ENCODE data around the gene OGFOD3.

Gene OGFOD3

DNA sequence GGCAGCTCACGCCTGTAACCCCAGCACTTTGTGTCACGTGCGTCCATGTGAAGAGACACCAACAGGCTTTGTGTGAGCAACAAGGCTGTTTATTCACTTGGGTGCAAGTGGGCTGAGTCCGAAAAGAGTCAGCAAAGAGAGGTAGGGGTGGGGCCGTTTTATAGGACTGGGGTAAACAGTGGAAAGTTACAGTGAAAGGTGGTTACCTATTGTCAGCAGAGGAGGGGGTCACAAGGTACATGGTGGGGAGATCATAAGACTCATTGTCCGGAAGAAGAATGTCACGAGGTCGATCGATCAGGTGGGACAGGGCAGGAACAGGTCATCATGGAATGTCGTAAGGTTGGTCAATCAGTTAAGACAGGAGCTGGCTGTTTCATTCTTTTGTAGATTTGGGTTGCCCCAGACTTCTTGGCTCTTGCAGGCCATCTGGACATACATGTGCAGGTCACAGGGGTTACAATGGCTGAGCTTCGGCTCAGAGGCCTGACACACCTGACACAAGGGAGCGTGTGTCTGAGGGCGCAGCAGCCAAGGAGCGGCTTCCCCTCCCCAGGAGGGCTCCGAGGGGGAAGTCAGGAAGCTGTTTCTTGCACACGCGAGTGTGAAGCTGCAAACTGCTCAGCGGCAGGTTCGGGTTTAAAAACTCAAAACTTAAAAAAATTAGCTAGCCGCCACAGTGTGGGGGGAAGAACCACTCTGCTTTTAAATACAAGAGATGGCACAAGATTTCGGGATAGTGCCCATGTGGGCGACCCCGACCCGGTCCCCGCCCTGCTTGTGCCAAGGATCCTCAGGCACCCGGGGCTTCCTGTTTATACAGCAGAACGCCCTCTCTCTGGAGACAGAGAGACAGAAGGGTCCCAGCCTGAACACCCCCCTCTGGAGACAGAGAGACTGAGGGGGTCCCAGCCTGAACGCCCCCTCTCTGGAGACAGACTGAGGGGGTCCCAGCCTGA is 71.8 kb downstream of the OGFOD3 start:
- TF ChIP-seq TARDBP (IDR thresholded peaks at IDR 0.05) (no peak), FOXM1 (IDR thresholded peaks at IDR 0.05; ENCODE audit: borderline replicate concordance) (no peak), ELF4 (IDR thresholded peaks at IDR 0.05) (no peak), NFRKB (IDR thresholded peaks at IDR 0.05) (no peak), FOXA1 (IDR thresholded peaks at IDR 0.05) (no peak)
- ChIA-PET POLR2A (no interaction called here), CTCF (interaction anchor here (0.6 kb wide), 1 partner anchor 421 kb away, joined by 6 read pairs; no protein-coding TSS in a partner anchor)

DNA sequence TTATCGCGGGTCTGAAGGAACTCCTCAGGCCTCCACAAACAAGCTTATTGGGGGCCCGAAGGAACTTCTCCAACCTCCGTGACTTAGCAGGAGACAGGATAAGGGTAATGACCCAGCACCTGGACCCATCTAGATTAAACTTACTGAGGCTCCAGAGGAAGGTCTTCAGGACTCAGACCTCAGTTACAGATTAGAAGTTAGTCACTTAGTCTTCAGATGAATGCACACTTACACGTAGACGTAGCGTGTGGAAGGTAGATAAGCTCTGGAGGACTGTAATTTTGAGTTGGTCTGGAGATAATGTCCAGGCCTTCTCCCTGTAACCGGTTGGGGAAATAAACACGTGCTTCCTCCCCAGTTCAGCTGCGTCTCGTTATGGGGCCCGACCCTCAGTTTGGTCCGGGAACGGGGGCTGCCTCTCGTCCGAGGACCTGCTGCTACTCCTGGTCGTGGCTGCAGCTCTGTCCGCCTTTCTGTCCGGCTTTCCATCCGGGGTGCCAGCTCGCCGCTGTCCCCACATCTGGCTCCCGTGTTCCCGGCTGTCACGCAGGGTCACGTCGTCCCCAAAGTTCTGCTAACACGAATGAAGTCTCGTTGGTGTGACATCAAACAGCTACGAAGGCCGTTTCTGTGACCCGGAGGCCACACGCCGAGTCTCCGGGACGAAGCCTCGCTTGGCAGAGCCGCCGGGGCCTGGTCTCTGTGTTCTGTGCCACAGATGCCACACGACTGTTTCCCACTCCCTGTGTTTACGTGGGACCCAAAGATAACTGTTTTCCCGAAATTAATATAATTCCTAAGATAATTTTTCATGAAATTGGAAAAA is 73.0 kb downstream of the OGFOD3 start:
- CTCF ChIA-PET: no interaction called here
- TF ChIP-seq LEF1 (IDR thresholded peaks at IDR 0.05; ENCODE audit: borderline replicate concordance): no peak
- TF ChIP-seq SP1 (IDR thresholded peaks at IDR 0.05): no peak
- TF ChIP-seq FOXK2 (IDR thresholded peaks at IDR 0.05): no peak
- no peak for TF ChIP-seq L3MBTL2 (conservative IDR thresholded peaks at IDR 0.05)
- no peak for TF ChIP-seq ZNF384 (IDR thresholded peaks at IDR 0.05)
- no peak for TF ChIP-seq FOXM1 (IDR thresholded peaks at IDR 0.05; ENCODE audit: borderline replicate concordance)
- no peak for TF ChIP-seq HDGF (IDR thresholded peaks at IDR 0.05; ENCODE audit: borderline replicate concordance)
- TF ChIP-seq ARNT (IDR thresholded peaks at IDR 0.05): no peak
- TF ChIP-seq FOXA1 (IDR thresholded peaks at IDR 0.05): no peak
- DNase-seq (ENCODE audit: extremely low spot score): no peak
- POLR2A ChIA-PET: interaction anchor here (1.3 kb wide), 1 partner anchor 13 kb away, joined by 3 read pairs; no protein-coding TSS in a partner anchor

More for the DNA sequence above, 71.8 kb downstream of the OGFOD3 start:
- DNase-seq (ENCODE audit: extremely low spot score): no peak

DNA sequence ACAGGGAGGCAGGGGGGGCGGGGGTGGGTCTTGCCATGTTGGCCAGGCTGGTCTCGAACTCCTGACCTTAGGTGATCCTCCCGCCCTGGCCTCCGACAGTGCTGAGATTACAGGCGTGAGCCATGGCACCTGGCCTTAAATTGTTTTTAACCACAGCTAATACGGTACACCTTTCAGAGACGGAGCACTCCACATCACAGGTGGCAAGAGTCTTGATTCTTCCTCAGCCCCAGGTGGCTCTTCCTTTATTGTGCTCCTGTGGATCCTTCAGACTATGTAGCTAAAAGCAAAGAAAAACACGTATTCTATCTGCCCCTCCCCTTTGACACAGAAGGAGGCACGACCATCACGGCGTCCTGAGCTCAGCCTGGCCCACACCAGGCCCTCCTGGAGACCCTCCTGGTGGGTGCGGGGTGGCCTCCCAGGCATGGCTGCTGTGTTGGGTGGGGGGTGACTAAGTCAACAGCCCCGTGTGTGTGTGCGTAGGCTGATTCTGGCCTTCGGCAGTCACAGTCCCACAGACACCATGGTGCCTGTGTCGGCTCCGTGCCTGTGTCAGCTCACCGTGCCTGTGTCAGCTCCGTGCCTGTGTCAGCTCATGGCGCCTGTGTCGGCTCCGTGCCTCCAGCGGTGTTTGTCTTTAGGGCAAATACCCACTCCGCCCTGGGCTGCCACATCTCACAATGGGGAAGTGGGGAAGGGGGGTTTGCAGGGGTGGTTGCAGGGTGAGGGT is 74.0 kb downstream of the OGFOD3 start:
- ChIA-PET POLR2A (interaction anchor here (1.3 kb wide), 1 partner anchor 14 kb away, joined by 3 read pairs; no protein-coding TSS in a partner anchor), CTCF (interaction anchor here (0.8 to 1.5 kb wide), 2 partner anchors 14 to 108 kb away, joined by 3 read pairs; no protein-coding TSS in a partner anchor)
- no peak for TF ChIP-seq TARDBP (IDR thresholded peaks at IDR 0.05)
- TF ChIP-seq L3MBTL2 (conservative IDR thresholded peaks at IDR 0.05): no peak
- no peak for DNase-seq (ENCODE audit: extremely low spot score)

DNA sequence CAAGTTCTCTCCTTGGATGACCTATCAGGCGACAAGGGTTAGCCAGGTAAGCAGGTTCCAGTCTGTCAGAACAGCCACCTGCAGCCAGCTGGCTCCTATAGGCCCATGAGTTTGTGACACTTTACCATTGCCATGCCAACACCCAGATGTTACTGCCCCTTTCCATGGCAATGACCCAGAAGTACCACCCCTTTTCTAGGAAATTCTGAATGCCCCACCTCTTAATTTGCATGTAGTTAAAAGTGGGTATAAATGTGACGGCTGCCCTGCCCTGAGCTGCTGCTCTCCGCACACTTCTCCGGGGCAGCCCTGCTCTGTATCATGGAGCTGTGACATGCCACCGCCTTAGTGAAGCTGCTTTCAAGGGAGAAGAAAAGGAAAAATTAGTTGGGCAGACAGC is 74.8 kb downstream of the OGFOD3 start:
- CTCF ChIA-PET: interaction anchor here (0.8 to 1.5 kb wide), 2 partner anchors 15 to 107 kb away, joined by 3 read pairs; no protein-coding TSS in a partner anchor
- no peak for DNase-seq (ENCODE audit: extremely low spot score)
- TF ChIP-seq BHLHE40 (IDR thresholded peaks at IDR 0.05; ENCODE audit: borderline replicate concordance): no peak
- TF ChIP-seq ELF4 (IDR thresholded peaks at IDR 0.05): no peak
- no peak for TF ChIP-seq FOXM1 (IDR thresholded peaks at IDR 0.05; ENCODE audit: borderline replicate concordance)
- no peak for TF ChIP-seq ZNF384 (IDR thresholded peaks at IDR 0.05)
- no peak for TF ChIP-seq L3MBTL2 (conservative IDR thresholded peaks at IDR 0.05)
- no peak for TF ChIP-seq HDGF (IDR thresholded peaks at IDR 0.05; ENCODE audit: borderline replicate concordance)
- TF ChIP-seq, protein P1, sequence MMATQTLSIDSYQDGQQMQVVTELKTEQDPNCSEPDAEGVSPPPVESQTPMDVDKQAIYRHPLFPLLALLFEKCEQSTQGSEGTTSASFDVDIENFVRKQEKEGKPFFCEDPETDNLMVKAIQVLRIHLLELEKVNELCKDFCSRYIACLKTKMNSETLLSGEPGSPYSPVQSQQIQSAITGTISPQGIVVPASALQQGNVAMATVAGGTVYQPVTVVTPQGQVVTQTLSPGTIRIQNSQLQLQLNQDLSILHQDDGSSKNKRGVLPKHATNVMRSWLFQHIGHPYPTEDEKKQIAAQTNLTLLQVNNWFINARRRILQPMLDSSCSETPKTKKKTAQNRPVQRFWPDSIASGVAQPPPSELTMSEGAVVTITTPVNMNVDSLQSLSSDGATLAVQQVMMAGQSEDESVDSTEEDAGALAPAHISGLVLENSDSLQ (IDR thresholded peaks at IDR 0.05): no peak
- TF ChIP-seq ARNT (IDR thresholded peaks at IDR 0.05): no peak
- no peak for TF ChIP-seq CTBP1 (IDR thresholded peaks at IDR 0.05; ENCODE audit: borderline replicate concordance)
- TF ChIP-seq FOXA1 (IDR thresholded peaks at IDR 0.05): no peak
- no peak for TF ChIP-seq TARDBP (IDR thresholded peaks at IDR 0.05)
- TF ChIP-seq SP1 (IDR thresholded peaks at IDR 0.05): no peak
- no peak for TF ChIP-seq SUZ12 (IDR thresholded peaks at IDR 0.05)
- TF ChIP-seq NFRKB (IDR thresholded peaks at IDR 0.05): no peak
- TF ChIP-seq FOXK2 (IDR thresholded peaks at IDR 0.05): no peak
- TF ChIP-seq LEF1 (IDR thresholded peaks at IDR 0.05; ENCODE audit: borderline replicate concordance): no peak
- POLR2A ChIA-PET: no interaction called here

DNA sequence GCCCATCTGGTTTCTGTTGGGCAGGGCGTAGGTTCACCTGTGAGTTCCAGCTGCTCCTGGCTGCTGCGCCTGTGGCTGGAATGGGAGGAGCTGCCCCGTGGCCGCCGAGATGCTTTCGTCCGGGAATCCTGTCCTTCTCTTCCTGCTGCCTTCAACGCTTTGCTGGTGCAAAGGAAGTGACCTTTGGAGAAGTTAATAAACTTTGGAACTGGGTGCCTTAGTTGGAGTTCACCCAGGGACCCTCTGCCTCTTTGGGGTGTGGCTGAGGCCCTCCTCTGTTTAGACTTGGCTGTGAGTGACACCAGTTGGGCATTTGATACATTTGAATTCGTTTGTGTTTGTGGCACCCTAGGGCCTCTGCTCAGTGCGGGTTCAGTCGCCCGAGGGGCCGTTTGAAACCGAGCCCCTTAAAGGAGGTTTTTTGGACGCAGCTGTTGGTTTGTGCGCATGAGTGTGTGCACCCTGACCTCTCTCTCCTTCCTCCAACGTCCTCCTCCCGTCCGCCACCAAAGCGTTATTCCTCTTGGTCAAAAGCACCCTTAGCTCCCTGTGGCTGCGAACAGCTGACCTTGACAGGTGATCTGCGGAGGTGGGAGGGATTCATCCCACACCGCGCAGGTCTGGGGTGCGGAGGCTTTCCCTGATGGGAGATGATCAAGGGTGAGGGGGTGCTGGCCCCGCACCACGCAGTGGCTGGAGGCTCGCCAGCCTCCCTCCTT is 75.9 kb downstream of the OGFOD3 start:
- CTCF ChIA-PET: no interaction called here
- TF ChIP-seq ELF4 (IDR thresholded peaks at IDR 0.05) (no peak), FOXK2 (IDR thresholded peaks at IDR 0.05) (no peak), ZNF384 (IDR thresholded peaks at IDR 0.05) (no peak), BHLHE40 (IDR thresholded peaks at IDR 0.05; ENCODE audit: borderline replicate concordance) (no peak), FOXA1 (IDR thresholded peaks at IDR 0.05) (no peak), CTBP1 (IDR thresholded peaks at IDR 0.05; ENCODE audit: borderline replicate concordance) (no peak), HDGF (IDR thresholded peaks at IDR 0.05; ENCODE audit: borderline replicate concordance) (no peak)

More for the DNA sequence above, 75.9 kb downstream of the OGFOD3 start:
- DNase-seq (ENCODE audit: extremely low spot score): no peak
- POLR2A ChIA-PET: no interaction called here
